Stimulated activated CD4-positive, alpha-beta T cell treated with anti-CD3 and anti-CD28 coated beads, Interleukin-1b, Interleukin-23, amount 100 ng/mL, for 1 hour (primary cell): Measurements from ENCODE around the gene TMEM175.
"Not testable (repeated sequence)": the region's sequence is repeated elsewhere in the genome, so short reads cannot be mapped to it uniquely, and the experiment has no call there.

Experiments
- DNase-seq, 2 donors: peaks; one replicate each; pipeline ENCODE4 v3.0.0-alpha.2; 2020; ENCODE audit warnings: low read depth in 2 of 2

Gene TMEM175

DNA sequence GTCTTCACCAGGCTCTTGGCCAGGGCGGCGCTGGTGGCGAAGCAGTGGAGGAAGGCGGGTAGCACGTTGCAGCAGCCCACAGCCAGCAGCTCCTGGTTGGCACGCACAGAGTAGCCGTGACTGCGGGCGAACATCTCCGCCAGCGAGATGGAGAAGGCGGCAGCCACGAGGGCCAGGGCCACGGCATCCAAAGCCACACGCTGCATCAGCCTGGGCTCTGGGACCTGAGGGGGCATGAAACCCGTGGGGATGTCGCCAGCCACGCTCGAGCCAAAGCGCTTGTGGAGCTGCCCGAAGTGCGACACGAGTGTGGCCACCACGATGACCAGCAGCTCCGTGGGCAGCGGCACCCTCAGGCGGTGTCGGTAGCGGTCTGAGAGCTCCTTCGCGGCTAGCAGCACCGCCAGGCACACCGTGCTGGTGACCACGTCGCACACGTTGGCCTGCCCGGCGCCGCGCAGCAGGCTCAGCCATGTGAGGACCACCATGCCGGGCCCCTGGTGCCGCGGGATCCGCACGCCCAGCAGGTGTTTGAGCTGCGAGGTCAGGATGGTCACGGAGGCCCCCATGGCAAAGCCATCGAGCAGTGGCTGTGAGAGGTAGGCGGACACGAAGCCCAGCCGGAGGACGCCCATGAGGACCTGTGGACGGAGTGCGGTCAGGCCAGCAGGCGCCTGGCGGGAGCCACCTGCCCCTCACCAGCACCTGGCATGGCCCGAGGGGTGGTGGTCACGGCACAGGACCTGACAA lies 57.6 kb downstream of the TMEM175 start:
- DNase-seq, result no peak

DNA sequence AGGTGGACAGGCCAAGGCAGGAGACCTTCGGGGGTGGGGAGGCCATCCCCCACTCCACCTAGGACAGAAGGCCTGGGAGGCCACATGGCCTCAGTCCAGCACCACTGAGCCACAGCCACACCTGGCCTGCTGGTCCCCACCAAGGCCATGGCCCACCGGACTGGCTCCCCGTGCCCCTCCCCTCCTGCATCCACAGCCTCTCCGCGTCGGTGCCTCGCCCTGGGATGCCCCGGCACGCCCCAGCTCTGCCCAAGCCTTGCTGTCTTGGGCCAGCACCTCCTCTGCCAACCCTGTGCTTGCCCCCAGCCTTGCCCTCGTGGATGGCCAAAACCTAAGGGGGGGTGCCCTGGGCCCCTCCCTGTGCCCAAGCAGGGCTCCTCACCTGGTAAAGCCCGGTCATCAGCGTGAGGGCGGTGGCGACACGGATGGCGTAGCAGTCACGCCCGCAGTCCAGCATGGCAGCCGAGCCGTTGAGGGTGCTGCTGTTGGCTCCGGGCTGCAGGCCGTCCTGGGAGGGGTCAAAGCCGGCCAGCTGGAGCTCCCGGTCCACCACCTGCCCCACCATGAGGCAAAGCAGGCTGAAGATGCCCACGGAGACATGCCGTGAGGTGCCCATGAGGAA lies 58.6 kb downstream of the TMEM175 start:
- no peak for DNase-seq

DNA sequence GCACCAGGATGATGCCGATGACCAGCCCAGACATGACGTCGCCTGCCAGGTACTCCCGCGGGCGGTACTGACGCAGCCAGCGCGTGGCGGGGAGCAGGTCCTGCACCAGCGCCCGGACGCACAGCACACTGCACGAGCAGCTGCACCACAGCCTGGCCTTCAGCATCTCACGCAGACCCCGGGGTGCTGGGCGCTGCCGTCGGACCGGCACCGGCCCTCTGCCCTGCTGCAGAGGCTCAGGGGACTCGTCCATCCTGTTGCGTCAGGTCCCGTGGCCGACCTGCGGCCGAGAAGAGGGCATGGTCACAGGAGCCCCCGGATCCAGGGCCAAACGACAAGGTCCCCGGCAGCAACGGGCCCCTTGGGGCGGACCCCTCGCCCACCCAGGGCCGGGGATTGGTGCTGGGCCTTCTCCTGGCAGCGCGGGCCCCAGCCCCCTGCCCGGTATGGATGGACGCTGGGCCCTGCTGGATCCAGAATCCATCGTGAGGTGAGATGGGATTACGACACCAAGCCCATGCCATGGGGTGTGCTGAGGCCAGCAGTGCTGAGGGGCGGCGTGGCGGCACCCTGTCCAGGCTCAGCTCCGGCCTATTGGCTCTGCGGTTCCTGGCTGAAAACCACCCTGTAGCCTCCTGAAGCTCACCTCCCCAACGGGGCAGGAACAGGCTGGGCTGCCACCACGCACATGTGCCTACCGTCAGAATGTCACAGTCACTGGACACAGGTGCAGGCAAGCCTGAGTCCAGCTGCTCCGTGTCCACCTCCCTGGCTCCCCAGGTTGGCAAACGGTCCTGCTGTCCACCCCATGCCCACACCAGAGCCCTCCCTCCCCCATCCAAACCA lies 59.4 kb downstream of the TMEM175 start:
- DNase-seq, result no peak

DNA sequence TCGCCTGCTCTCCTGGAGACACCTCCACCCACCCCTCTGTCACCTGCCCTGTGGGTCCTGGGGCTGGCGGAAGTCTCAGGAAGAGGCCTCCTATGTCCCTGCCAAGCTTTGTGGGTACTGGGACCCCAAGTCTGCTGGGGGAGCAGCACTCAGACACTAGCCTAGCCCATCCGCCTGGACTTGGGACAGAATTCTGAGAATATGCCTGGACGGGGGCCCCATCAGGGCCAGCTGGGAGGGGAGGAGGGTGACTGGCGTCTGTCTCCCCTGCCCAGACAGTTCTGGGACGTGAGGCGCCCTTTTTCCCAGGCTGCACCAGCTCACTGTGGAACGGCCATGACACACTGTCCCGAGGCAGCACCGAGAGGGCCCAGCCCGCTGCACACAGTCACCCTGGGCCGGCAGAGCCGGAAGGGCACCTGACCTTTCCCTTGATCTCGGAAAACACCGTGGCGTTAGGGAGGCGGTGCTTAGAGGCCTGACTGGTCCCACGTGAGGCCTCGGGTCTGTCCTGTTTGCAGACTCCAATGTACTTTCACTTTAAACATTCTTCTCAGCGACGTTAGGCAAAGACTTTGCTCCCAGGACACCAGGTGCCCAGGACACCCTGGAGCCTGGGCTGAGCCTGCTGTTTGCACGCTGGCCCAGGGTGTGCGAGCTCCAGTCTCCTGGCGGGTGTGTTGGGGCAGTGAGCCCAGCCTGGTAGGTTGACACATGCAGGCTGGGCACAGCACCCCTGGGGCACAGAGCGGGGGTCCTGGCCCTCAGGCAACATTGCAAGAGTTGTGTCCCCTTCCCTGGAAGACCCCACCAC lies 60.2 kb downstream of the TMEM175 start:
- no peak for DNase-seq

DNA sequence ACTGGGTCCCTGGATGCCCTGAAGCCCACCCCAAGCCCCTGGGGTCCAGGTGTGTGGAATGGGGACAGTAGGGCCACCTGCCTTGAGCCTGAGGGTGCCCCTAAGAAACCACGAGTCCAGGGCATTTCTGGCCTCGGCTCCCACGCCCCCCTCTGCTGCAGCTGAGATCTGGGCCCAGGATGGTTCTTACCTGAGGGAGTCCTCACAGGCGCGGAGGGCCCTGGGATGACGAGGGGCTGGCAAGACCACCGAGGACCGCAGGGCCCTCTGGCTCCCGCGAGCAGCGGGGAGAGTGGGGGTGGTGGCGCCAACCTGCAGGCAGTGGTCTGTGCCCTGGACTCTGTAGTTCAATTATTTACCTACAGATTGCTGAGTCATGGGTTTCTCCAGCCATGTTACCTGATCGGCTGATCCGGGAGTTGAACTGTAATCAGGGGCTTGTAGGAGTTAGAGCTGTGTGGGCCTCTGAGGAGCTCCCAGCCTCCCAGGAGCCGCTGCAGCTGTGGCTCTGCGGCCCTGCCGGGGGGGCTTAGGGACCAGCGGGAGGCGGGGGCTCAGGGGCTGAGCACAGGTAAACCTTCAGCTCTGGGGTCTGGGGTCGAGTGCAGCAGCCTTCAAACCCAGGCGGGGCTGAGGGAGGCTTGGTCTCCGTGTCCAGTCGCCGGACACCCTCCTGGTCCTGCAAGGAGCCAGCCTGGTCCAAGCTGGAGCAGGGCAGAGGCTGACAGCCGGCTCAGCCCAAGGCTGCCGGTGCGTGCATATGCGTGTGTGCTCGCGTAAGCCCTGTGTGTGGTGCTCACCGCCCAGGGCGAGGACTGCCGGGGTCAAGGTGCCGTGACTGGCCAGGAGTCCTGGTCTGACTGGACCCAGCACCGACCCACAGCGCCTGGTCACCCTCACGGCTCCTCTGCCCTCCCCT lies 61.1 kb downstream of the TMEM175 start, which contains the start of gene SLC26A1:
SLC26A1 (minus strand) TSS at position 294 of the 919 bp plus-strand sequence. CDS start 1,701 bp downstream, outside the sequence.
- DNase-seq, result no peak

DNA sequence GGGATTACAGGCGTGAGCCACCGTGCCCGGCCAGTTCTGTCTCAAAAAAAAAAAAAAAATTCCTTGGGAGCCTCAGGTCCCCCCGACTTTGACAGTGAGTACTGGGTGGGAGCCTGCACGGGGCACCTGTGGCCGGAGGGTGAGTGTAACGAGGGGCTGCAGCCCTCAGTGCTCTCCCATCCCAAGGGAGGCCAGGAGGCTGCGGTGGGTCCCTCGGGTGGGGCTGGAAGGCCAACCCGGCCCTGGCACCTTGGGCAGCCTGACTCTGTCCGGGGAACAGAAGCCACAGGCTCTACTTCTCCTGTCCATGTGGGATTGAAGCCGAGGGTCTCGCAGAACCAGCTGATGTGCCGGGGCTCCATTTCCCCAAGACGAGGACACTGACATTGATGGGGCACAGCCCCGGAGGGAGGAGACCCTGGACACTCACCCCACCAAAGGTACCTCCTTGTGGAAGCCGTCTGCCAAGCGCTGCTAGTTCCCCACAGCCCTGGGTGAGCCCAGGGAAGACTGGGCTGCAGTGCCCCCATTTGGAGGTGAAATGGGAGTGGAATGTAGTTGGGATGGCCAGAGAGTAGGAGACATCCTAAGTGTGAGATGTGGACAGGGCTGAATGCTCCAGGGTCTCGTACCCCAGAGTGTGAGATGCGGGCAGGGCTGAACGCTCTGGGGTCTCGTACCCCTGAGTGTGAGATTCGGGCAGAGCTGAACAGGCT lies 63.2 kb downstream of the TMEM175 start:
- DNase-seq, result no peak

DNA sequence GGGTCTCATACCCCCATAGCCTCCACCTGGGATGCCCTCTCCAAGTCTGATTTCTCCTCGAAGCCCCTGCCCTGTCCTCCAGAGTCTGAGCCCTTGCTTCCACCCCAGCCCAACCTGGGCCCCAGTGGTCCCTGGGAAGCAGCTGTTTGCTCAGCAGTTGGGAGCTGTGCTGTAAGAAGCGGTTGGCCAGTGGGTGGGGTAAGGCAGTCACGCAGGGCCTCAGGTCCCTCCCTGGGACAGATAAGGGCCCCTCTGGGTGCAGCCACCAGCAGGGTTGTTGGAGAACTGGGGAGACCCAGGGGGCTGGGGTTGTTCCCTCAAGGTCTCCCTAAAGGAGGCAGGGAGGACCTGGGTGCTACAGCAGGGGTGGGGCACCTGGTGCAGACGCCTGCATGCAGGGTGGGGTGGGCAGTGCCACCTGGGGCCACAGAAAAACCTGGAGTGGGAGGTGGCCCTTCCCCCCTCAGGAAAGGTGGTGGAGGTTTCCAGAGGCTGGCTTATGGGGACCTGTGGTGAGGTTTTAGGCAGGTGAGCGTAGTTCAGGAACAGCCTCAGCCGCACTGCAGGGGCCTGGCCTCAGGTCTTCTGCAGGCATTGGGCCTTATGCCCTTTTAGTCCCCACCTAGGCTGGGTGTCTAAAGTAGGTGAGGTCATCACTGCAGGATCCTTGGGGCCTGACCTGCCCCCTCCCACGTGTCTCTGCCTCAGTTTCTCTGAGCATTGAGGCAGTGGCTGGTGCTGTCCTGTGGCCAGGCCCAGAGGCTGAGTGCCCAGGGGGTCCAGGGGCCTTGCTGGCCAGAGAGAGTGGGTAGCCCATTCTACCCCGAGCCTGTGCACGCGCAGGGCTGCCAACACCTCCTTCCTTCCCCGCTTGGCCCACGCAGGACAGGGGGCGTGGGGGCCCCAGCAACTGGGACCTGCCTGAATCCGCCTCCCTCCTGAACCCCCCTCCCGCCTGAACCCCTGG lies 64.1 kb downstream of the TMEM175 start:
- DNase-seq, result no peak

DNA sequence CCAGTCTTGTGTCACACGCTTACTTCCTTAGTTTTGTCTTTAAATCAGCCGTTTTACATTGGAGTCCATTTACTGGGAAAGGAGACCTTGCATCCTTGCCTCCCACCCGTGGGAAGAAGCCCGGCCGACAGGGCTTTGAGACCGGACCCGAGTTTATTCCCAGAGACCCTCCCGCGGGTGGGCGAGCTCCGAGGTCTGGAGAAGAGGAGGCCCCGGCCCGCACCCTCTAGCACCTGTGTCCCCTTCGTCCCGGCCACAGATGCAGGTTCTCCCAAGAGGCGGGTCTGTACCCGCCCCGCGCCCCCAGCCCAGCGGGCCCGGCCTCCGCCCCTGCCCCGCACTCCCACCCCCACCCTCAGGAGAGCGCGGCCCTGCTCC lies 64.7 kb downstream of the TMEM175 start:
- no peak for DNase-seq

DNA sequence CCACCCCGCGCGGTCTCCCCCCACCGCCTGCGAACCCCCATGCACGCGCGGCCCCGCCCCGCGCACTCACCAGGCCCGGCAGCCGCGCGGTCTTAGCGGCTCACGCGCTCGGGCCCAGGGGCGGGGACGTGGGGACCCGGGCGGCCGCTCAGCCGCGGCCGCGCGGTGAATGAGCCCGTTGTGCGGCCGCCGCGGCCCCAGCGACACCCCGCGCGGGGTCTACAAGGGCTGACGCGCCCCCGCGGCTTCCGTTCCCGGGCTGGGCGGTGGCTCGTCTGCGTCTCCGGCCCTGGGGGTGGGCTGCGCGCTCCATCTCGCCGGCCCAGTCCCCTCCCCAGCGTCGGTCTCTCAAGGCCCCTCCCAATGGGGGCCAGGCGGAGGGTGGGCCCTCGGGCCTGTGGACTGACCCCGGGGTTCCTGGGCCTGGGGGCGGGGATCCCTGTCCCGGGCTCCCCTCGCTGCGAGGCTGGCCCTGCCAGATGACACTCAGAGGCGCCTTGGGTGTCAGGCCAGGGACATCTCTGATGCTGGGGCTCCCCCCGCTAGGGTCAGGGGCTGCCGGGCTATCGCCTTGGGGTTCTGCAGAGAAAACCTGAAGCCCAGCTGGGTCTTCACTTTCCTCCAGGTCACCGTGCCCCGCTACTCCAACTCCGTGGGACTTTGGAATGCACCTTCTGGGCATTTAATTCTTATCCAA lies 65.3 kb downstream of the TMEM175 start:
- no peak for DNase-seq

DNA sequence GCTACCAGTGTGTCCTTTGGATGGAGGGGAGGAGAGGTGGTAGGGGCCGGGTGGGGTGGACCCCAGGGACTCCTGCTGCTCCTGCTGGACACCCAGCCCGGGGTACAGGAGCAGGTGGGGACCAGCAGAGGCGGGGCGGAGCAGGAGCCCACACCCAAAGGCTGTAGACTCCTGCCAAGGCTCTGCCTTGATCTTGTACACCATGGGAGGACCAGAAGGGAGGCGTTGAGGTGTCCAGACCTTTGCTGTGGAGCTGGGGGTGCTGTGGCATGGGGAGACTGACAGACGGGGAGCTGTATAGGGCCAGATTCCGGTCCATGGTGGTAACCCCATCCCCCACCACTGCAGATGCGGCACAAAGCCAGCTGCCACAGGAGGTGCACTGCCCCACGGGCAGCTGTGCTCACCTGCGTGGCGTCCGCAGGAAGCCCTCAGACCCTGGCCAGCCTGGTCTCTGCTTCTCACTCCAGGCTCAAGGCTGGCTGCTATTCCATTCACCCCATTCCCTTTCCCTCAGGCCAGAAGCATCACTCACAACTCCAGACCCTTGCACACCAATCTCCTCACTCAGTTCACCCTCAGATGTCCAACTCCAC lies 65.9 kb downstream of the TMEM175 start:
- no peak for DNase-seq

DNA sequence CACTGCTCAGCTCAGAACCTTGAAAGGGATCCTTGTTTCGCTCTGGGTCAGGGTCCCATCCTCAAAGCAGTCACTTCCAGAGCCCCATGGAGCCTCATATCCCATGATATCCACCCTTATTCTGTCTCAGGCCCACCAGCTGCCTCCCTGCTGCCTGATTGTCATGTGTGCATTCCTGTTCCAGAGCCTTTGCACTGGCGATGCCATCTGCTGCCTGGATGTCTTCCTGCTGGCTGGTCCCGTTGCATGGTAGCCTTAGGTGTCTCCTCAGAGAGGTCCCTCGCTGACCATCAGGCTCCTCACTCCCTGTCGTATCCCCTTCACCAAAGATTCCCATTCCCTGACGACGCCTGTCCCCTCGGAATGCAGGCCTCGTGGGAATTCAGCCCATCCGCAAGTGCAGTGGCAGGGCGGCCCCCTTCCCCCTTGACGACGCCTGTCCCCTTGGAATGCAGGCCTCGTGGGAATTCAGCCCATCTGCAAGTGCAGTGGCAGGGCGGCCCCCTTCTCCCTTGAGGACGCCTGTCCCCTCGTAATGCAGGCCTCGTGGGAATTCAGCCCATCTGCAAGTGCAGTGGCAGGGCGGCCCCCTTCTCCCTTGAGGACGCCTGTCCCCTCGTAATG lies 67.1 kb downstream of the TMEM175 start:
- DNase-seq, result not testable (repeated sequence)

DNA sequence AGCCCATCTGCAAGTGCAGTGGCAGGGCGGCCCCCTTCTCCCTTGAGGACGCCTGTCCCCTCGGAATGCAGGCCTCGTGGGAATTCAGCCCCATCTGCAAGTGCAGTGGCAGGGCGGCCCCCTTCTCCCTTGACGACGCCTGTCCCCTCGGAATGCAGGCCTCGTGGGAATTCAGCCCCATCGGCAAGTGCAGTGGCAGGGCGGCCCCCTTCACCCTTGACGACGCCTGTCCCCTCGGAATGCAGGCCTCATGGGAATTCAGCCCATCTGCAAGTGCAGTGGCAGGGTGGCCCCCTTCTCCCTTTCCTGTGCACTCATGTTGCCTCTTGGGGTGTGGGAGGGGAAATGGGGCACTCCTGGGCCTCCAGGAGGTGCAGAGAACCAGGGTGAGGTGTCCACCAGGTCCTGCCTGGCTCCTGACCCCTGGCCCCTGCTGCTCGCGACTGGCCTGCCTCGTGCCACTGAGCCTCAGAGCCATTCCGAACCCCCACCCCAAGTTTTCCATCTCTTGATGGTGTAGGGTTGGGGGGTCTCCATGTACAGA lies 67.7 kb downstream of the TMEM175 start:
- no peak for DNase-seq

DNA sequence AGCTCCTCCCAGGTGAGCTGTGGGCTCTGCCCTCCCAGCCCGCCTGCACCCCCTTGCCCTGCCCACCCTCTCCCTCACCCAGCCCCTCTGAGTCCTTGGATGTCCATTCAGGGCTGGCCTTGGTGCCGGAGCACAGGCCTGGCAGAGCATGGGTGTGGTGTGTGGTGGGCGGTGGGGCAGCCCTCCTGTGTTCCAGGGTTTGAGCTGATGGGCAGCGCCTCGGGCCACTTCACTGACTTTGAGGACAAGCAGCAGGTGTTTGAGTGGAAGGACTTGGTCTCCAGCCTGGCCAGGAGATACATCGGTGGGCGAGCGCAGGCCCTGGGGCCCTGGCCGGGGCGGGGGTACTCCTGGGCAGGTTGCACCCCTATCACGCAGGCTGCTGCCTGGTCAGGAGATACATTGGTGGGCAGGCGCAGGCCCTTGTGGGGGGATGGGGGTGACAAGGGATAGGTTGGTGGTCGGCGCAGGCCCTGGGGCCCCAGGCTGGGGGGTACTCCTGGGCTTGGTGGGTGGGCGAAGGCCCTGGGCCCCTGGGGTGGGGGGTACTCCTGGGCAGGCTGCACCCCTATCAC lies 68.5 kb downstream of the TMEM175 start:
- DNase-seq, result no peak

DNA sequence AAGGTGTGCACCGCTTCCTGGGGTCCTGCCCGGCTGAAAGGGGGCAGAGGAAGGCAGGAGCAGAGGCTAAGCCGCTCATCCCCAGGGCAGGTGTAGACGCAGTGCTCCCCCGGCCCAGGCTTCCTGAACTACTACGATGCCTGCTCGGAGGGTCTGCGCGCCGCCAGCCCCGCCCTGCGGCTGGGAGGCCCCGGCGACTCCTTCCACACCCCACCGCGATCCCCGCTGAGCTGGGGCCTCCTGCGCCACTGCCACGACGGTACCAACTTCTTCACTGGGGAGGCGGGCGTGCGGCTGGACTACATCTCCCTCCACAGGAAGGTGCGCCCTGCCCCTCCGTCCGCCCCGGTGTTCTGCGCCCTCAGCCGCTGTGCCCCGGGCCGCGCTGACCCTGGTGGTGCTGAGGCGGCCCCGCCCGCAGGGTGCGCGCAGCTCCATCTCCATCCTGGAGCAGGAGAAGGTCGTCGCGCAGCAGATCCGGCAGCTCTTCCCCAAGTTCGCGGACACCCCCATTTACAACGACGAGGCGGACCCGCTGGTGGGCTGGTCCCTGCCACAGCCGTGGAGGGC lies 69.4 kb downstream of the TMEM175 start:
- no peak for DNase-seq

DNA sequence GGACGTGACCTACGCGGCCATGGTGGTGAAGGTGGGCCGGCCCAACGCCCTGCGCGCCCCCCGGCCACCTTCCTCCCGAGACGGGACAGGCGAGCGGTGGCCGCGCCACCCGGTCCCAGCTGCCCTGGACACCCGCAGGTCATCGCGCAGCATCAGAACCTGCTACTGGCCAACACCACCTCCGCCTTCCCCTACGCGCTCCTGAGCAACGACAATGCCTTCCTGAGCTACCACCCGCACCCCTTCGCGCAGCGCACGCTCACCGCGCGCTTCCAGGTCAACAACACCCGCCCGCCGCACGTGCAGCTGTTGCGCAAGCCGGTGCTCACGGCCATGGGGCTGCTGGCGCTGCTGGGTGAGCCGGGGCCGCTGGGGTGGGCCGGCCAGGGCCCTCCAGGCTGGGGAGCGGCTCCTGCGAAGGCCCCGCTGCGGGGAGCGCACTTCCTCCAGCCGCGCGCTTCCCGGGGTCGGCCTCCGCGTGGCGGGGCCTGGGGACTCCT lies 69.9 kb downstream of the TMEM175 start:
- DNase-seq, result no peak

DNA sequence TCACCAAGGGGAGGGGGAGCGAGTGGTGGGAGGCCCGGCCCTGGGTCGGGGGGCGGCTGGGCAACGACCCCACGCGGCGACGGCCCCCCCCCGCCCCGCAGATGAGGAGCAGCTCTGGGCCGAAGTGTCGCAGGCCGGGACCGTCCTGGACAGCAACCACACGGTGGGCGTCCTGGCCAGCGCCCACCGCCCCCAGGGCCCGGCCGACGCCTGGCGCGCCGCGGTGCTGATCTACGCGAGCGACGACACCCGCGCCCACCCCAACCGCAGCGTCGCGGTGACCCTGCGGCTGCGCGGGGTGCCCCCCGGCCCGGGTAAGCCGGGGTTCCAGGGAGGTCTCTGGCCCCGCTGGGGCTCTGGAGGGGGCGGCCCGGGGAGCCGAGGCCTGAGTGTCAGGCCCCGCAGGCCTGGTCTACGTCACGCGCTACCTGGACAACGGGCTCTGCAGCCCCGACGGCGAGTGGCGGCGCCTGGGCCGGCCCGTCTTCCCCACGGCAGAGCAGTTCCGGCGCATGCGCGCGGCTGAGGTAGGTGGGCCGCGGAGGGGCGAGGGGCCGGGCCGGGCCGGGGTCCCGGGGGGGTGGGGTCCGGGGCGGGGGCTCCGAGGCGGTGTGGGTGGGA lies 70.5 kb downstream of the TMEM175 start:
- DNase-seq, result no peak
